Measurements from ENCODE around the gene PDE5A.

The PDE5A gene

DNA sequence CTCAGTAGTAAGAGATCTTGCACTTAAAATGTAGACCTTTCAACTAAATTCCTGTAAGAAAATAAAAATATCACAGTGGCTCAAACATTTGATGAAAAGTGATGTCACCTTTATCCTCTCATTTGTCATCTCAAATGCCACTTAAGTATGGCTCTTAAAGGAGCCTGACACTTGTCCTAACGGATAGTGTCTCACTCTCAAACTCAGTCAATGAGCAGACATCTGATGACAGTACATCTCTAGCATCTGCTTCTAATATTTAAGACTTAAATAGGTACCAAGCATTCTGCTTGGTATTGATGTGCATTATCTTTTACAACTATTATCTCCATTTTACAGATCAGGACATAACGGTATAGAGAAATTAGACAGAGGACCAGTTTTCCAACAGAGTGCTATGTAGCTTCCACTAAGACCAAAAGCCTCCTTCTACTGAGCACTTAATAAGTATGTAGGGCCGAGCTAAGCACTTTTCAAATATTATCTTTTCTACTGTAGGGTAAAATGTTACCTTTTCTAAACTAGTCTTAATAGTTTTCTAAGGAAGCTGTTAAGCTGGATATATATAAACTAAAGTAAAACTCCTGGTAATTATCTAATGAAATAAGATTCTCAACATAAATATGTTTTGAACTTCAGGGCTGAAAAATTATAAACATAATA, 110.2 kb downstream of the PDE5A start:
- ChIA-PET POLR2A (interaction anchor here (0.7 kb wide), 1 partner anchor 548 kb away, joined by 3 read pairs; the partner anchor contains the start of gene MAD2L1), CTCF (interaction anchor here (0.6 to 1.1 kb wide), 5 partner anchors 24 to 537 kb away, joined by 3 to 4 read pairs (median 3); no protein-coding TSS in a partner anchor)
- no peak for DNase-seq (ENCODE audit: low read depth, low spot score)
- TF ChIP-seq, protein P1, sequence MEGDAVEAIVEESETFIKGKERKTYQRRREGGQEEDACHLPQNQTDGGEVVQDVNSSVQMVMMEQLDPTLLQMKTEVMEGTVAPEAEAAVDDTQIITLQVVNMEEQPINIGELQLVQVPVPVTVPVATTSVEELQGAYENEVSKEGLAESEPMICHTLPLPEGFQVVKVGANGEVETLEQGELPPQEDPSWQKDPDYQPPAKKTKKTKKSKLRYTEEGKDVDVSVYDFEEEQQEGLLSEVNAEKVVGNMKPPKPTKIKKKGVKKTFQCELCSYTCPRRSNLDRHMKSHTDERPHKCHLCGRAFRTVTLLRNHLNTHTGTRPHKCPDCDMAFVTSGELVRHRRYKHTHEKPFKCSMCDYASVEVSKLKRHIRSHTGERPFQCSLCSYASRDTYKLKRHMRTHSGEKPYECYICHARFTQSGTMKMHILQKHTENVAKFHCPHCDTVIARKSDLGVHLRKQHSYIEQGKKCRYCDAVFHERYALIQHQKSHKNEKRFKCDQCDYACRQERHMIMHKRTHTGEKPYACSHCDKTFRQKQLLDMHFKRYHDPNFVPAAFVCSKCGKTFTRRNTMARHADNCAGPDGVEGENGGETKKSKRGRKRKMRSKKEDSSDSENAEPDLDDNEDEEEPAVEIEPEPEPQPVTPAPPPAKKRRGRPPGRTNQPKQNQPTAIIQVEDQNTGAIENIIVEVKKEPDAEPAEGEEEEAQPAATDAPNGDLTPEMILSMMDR (IDR thresholded peaks at IDR 0.05; ENCODE audit: insufficient read depth, low read length, missing control alignments) = no peak
- no peak overlapping the region for H3K4me3 ChIP-seq (ENCODE audit: low read depth, low read length)

GRCh38 chr4:119517361-119518229, 111.0 kb downstream of the PDE5A start:
- peak; percentile 76 for DNase-seq (ENCODE audit: low read depth, low spot score)
- TF ChIP-seq, protein P1 (IDR thresholded peaks at IDR 0.05; ENCODE audit: insufficient read depth, low read length, missing control alignments) = no peak
- ChIA-PET CTCF (interaction anchor here (1.0 to 1.1 kb wide), 3 partner anchors 40 to 537 kb away, joined by 3 to 4 read pairs (median 3); no protein-coding TSS in a partner anchor), POLR2A (interaction anchor here (0.7 kb wide), 1 partner anchor 549 kb away, joined by 3 read pairs; the partner anchor contains the start of gene MAD2L1)
- no peak overlapping the region for H3K4me3 ChIP-seq (ENCODE audit: low read depth, low read length)

- no peak overlapping the region for H3K4me3 ChIP-seq (ENCODE audit: low read depth, low read length)
- DNase-seq (ENCODE audit: low read depth, low spot score) = no peak
- CTCF ChIA-PET = interaction anchor here (0.6 to 2.2 kb wide), 2 partner anchors 19 to 202 kb away, joined by 3 to 6 read pairs; no protein-coding TSS in a partner anchor
- POLR2A ChIA-PET = no interaction called here
- TF ChIP-seq, protein P1 (IDR thresholded peaks at IDR 0.05; ENCODE audit: insufficient read depth, low read length, missing control alignments) = no peak
Measured at GRCh38 chr4:119512398-119512797, 116.2 kb downstream of the PDE5A start.

- DNase-seq (ENCODE audit: low read depth, low spot score) = peak; percentile 45
- ChIA-PET POLR2A (no interaction called here), CTCF (interaction anchor here (1.1 to 2.2 kb wide), 3 partner anchors 16 to 530 kb away, joined by 3 to 6 read pairs (median 3); no protein-coding TSS in a partner anchor)
- H3K4me3 ChIP-seq (ENCODE audit: low read depth, low read length) = no peak overlapping the region
- TF ChIP-seq, protein P1 (IDR thresholded peaks at IDR 0.05; ENCODE audit: insufficient read depth, low read length, missing control alignments) = no peak
Measured at GRCh38 chr4:119510395-119511149, 118.0 kb downstream of the PDE5A start.

- CTCF ChIA-PET = interaction anchor here (1.0 to 3.9 kb wide), 4 partner anchors 13 to 549 kb away, joined by 3 to 12 read pairs (median 7); no protein-coding TSS in a partner anchor
- TF ChIP-seq, protein P1 (IDR thresholded peaks at IDR 0.05; ENCODE audit: insufficient read depth, low read length, missing control alignments) = no peak
- no peak overlapping the region for H3K4me3 ChIP-seq (ENCODE audit: low read depth, low read length)
- no peak for DNase-seq (ENCODE audit: low read depth, low spot score)
- POLR2A ChIA-PET = no interaction called here
Measured at GRCh38 chr4:119508281-119508680, 120.3 kb downstream of the PDE5A start.
